ENCODE results near the gene ROBO2.
A peak's percentile ranks its signal among the peaks of the same experiment; 100 is the strongest.

ROBO2 gene

DNA sequence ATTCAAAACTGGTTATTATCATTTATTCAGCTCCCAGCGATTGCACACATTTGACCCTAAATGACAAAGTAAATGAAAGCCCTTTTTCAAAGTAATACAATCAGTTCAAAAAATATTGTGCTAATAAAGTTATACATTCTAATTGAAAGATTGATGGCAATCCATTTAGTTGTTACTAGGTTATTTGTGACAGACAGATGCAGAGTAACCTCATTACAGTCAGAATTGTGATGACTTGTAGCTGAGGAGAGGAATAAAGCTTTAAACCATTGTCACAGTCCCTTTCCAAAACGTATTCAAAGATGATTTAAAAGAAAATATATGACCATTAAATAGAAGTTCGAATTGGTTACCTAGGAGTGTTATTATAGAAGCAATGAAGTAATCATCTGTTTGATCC is 86.1 kb downstream of the ROBO2 start:
- DNase-seq, result no peak

DNA sequence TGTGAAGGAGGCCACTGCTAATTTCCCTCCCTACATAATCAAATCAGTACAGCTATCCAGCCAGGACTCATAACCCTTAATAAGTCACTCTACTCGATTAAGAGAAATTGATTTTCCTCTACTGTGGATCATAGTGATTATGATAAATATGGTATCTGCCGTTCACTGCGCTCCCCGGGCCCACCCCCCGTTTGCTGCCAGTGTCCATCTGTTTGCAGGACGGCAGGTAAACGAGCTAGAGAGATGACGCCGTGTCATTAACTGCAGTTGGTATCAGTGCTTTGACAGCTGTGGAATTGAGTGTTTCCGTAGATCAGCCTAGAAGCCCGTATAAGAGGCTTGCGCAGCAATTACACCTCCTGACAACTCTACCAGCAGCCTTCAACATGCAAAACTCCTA is 94.9 kb downstream of the ROBO2 start:
- no peak for DNase-seq

DNA sequence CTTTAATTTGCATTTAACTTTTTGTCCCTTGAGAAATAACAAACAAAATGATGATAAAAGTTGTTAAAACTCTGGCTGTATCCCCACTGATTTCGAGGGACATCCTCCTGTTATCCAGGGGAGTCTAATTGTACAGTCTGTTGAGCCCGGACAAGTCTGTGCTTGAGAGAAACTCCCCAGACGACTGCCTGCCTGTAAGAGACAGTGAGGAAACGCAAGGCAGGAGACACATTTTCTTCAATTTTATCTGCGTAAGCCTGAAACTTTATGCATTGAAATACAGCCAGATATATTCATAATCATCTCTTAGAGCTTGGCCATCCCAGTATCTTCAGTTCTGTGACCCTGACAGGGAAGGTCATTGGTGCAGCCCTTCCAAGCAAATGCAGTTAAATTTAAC is 97.7 kb downstream of the ROBO2 start:
- DNase-seq, result no peak

DNA sequence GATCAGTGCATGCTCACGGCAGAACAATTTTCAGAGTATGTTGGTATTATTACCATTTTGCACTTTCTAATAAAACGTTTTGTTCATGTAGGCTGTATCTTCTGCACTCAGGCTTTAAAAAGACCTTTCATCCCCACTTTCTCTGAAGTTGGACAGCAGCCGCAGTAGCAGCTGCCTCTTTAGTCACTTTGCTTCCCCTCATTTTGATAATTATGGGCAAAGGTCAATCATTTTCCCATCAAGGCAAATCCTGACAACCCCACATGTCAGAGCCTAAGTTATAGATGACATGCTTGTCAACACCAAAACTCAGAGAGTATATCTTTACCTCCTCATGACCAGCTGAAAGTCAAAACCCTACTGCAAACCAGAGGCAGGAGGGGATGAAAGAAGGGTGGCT is 99.7 kb downstream of the ROBO2 start:
- no peak for DNase-seq

DNA sequence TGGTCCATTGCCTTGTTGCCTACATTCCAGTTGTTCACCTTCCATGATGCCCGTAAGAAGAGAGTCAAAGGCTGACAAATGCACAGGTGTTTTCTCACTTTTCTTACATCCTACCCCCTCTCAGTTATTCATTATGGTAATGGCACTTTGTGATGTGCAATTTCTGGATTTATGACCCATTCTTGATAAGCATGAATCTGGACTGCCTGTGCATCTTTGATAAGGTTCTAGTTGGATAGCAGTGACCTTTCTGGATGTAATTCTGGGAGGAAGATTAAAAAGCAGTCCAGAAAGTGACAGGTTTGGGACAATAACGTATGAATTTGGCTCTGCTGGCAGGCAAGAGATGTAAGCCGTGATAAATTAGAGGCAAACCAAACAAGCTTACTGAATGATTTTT is 101.5 kb downstream of the ROBO2 start:
- no peak for DNase-seq

DNA sequence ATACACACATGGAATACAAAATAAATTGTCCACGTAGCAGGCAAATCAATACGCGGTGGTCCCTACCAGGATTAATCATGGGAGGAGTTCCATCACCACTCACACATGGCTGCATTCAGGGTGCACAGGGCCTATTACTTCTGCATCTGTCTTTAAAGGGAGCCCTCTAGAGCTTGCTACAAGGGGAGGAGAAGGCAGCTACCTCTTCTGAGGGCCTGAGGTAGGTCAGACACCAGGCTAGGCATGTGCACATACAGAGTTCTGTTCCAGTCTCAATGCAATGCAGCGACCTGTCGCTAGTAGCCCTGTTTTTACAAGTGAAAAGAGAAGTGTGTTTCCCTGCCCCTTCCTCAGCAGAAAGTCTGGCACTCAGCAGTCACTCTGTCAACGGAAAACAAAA is 102.7 kb downstream of the ROBO2 start:
- no peak for DNase-seq

DNA sequence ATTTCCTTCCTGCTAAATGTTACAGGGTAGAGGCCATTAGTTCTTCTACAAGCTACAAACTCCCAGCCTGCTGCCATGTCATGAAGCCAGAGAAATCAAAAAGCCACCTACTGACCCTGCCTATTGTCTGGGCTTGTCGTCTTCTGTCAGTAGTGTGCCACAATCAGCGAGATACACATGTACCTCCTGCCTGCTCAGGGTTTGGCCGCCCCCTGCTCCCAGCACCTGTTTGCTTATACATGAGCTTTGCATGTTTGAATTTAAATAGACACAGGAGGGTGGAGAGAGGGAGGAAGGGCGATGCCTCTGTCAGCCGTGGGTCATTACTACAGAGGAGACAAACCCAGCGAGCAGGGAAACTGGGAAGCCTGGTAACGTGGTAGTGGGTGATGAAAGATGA is 106.1 kb downstream of the ROBO2 start:
- DNase-seq, result no peak

DNA sequence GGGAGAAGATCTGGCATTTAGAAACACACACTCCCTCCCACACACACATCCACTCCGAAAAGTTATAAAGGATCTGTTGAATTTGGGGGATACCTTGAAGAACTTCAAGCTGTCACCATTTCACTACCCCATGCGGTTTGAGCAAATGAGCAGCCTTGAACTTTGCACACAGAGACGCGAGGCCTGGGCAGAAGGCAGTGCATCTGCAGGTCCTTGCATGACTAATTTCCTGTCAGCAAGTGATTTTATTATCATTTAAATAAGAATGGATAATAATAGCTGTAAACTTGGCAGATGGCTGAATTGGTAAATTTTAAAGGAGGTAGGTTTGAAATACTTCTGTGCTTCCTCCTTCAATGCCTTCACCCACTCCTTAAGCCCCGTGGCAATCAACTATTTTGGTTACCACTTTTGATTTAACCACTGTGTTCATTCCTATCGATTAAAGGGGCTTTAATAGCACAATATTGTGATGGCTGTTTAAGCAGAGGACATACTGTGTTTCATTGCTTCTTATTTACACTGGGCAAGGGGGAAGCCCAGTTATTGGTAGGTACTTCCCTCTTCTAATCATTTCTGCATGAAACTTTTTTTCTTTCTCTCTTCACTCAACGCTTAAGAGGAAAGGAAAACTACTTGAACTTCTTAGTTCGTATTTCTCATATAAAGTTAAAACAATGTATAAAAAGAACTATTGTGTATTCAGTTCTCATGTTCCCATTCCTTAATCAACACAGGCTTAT is 108.1 kb downstream of the ROBO2 start:
- no peak for DNase-seq

DNA sequence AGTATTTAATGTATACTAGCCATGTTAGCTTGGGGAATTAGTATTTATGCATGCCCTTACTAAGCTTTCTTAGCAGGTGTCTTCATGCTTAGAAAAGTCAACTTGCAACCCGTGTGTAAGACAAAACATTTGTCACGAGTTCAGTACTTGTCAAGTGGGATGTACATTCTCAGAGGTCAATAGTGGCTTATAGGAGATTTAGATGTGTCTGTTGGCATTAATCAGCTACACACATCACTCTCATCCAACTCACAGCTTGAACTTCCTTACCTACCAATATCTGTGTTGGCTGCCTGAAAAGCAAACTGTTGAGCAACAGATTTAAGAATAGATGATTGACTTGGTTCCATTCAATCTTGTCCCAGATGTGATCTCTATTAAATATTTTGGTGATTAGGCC is 109.5 kb downstream of the ROBO2 start:
- DNase-seq, result no peak

DNA sequence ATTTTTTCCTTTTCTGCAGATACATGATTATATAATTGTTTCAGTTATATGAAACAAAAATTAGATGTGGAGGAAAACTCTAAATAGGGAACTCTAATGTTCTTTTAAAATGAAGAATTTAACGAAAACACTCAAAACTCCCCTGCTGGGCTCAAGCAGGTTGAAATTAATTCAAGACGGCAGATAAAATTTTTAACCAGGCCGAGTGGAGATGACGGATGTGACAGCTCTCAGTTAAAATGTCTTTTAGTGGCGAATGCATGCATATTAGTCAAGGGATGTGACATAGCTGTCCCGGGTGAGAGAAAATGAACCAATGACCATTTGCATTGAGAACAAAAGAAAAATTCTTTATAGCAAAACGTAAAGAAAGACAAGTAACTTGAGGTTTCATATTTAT is 110.1 kb downstream of the ROBO2 start:
- DNase-seq, result no peak

DNA sequence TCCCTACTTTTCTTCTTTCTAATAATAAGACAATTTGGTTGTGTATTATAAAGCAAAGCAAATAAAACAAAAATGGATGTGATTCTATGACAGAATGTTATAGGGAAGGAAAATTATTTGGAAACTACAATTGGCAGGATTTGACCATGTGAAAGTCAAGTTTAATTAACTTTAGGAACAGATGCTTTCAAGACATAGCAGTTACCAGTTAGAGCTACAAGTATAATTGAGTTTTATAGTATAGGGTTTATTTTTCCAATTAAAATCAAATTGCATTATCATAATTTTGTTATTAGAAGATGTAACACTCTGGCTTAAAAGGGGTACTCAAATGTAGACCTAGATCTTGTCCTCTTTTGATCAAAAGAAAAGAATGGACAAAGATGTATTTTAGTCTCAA is 110.9 kb downstream of the ROBO2 start:
- no peak for DNase-seq

DNA sequence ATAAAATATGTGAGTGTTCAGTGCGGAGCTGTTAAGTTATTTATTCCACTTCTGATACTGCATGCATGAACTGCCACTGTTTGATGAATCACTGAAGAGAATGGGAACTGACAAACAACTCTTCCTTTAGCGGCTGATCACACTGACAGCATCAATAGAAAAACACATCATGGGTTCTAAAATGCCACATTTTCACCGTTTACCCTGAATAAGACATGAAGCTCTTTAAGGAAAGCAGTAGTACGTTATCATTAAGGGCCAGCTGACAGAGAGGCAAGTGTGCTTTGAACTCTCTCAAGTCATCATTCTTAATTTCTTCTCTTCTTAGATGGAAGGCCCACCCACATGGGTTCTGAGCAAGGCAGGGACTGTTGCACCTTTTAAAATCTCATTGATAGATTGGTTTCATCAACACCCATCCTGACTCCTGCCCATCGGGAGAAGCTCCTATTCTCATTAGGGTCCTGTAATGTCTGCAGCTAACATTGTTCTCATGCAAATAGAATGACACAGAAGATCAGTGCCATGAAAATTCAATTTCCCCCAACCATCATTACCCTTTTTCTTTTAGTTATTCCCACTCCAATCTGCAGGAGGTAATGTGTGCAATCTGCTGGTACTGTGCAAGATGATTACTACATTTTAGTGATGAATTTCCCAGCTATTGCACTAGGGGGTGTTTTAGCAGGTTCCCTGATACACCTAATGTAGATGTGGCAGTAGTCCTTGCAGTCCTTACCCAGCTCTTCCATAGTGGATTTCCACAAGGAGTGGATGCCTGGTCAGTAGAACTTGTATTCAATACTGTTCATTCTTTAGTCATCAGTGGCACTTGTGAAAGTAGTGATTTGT is 119.1 kb downstream of the ROBO2 start:
- DNase-seq, result peak; percentile 10

DNA sequence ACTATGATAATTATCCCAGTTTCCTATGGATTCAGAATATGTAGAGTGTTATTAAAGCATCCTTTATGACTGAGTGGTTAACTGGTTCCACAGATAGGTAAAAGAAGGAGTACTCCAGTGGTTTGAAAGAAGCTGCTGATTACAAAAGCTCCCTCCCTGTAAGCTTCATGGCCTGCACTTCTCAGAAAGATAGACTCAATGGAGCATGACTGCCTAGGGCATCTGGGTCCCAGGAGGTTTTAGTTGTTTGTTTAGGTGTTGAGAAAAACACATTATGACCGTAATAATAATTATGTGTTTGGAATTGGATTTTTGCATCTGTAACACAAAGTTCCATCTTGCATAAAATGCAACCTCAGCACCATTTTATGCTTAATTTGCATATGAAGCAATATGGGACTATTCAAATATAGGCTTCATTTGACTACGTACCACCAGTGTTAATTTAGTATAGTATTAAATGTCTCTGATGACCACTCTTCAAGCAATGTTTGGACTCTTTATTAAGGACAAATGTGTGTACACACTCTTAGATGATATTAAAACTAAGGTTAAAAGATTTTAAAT is 121.1 kb downstream of the ROBO2 start:
- peak; percentile 31 for DNase-seq

DNA sequence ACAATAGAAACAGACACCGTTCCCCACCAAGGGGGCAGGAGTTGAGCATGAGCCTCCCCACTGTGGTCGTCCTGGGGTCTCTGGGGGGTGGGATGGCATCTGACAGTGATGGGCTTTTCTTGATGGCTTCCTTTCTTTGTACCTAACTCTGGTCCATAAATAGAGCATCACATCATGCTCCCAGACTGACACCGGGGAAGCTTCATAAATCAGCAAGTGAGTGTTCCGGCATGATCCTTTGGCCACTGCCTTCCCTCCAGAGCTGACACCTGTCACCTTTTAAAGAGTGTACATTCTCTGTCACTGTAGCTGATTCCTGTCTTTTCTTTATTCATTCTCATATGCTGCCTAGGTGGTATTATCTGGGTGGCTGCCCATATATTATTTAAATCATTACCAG is 129.9 kb downstream of the ROBO2 start:
- DNase-seq, result no peak

DNA sequence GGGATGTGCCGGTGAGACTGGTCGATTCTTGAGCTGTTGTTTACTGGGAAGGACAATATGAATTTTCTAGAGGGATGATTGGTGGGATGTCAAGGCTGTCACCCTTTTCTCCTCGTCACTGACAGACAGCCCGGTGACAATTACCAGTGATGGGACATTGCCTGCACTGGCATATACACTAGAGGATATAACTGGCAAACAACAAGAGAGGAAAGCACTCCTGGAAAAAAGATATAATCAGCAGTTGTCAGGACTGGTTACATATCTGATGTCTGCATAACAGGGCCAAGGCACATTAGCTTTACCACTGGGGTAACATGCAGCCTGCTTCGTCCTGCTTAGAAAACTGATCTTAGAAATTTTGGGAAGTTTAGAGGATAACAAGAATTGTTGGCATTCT is 131.1 kb downstream of the ROBO2 start:
- no peak for DNase-seq

DNA sequence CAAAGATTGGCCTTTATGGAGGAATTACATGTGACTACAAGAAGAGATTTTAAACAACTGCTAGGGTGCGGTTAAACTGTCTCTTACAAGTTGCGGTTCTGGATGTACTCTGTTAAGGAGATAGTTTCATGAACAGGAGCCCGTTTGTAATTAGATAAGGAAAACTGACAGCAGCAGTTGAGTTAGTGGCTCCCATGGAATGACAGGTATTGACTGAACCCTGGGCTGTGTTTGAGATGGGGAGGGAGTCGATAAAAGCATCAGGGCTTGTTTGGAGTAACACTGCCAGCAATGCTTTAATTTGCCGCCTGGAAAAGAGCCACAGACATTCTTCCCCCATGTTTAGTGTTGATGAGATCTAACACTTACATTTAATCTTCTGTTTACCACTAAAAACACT is 139.9 kb downstream of the ROBO2 start:
- no peak for DNase-seq

DNA sequence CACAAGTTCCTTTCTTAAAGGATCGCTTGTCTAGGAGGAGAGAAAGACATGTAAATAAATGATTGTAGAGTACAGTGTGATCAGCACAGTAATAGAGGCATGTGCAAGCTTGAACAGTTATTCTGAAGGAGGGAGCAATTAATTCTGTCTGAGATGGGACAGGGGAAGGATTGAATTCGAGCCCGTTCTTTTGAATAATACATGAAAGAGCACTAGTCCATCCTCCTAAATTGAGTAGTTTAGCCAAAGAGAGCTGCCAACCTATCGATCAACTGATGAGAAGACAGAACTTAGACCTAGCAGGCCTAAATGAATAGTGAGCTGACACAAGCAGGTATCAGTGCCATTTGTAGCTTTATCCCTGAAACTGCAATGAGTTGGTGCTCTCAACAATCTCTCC is 142.4 kb downstream of the ROBO2 start:
- DNase-seq, result no peak

DNA sequence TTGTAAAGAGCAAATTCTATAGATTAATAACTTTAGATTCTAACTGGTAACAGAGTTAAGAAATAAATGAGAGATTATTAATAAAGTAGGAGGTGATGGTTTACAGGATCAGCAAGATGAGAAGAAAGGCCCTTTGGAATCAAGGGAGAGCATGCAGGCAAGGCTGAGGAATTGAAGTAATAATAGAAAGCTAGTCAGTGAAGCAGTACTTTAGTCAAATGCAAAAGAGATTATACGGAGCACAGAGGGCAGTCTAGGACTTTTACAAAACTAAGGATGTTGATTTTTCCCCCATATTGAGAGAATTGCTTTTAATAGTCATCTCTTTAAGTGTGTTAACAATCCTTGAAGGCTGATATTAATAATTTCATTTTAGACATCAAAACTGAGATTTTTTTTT is 146.4 kb downstream of the ROBO2 start:
- no peak for DNase-seq

DNA sequence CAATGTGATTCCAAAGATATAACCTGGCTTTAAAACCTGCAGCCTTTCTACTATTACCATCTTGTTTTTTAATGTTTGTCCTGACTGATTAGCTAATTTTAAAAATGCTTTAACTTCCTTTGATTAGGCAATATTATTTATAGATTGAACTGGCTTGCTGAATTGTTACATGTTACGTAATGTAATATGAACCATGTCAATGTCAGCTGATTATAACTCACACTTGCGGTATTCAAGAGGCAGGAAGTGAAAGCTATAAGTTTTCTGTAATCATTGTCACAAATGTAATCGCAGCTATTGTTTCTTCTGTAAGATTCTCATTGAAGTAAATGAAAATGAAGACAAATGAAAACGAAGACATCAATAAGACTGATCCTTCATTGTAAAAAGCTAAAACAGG is 146.8 kb downstream of the ROBO2 start:
- DNase-seq, result no peak

DNA sequence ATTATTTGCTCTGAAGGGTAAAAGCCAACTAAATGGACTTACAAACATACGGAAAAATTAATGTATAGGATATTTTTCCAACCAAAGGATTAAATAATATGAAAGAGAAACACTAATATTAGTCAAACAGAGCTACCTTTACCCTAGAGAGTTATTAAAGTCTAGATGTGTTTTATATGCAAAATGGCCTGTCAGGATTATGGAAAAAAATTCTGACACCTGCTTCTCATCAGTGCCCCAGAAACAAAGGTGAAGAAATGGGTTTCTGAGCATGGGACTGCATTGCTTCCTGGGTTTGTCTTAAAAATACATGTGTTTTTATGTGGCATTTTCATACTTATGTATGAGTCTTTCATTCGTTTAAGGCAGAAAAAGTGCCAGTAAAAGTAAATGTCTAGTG is 148.3 kb downstream of the ROBO2 start:
- DNase-seq, result no peak

DNA sequence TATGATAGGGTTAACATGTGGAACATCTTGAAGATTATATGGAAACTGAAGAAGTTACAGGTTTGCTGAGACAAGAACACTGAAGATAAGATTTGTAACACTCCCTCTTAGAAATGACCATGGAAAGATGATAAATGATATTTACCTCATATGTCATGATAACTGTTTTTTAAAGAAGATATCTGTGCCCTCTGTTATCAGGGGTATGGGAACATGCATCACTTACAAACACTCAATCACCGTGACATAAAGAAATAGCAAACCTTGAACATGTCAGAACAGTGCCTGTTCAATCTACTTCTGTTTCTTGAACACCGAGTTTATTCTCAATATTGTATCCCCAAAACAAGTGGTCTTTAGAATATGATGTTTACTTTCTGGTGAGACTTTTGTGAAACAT is 149.4 kb downstream of the ROBO2 start:
- DNase-seq, result no peak

DNA sequence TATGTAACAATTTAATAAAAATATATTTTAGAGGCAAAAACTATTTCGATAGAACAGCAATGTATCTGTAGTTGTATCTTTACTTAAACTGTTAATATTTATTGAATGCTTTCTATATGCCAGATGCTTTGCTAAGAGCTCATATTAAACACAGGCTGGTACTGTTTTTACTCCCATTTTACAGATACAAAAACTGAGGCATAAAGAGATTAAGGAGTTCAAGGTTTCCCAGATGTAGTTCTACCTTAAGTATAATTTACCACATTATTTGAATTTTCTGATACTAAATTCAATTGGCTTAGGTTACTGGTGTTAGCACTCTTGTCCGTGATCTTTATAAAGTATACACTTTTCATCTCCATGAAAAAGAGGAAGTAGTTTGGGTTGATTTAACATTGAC is 149.8 kb downstream of the ROBO2 start:
- no peak for DNase-seq

DNA sequence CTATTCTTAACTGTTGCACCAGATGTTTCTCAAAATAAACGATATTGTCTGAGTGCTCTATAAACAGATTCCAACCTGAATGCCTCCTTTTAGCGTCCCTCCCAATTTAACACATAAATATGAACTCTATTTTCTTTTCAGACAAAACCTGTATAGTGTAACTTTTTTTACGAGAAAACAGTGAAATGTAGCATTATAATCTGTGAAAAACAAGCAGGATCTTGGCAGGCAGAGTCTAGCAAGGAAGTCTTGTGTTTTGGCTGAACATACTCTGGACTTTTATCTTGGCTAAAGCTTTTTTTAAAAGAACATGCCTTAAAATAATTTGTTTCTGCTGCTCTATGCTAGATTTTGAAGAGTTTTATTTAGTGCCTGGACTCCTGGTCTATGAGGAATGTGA is 150.5 kb downstream of the ROBO2 start:
- no peak for DNase-seq

DNA sequence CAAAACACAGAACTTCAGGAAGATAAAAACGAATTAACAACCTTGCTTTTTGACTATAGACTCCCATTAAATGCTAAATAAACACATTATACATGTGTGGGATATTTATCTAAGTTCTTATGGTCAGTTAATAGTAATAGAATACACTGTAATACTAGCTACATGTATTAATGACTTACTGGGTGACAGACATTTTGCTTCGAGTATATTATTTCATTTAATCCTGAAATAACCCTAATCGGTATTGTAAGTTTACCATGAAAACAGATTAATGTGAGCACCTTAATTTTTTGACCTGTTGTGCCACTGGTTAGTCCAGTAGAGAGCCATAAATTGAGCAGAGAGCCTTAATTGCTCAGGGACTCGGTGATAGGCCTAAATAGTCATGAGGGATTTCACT is 151.1 kb downstream of the ROBO2 start:
- no peak for DNase-seq
